ENCODE results near the gene POC1A. TPM values are rescaled to one million over a fixed set of nuclear protein-coding genes. Genes with fewer than 3 reads are reported as not detected.

The POC1A gene
- polyA plus RNA-seq, 1 of the 3 experiments (the other 2 are of a cell fraction): 11.7 TPM

DNA sequence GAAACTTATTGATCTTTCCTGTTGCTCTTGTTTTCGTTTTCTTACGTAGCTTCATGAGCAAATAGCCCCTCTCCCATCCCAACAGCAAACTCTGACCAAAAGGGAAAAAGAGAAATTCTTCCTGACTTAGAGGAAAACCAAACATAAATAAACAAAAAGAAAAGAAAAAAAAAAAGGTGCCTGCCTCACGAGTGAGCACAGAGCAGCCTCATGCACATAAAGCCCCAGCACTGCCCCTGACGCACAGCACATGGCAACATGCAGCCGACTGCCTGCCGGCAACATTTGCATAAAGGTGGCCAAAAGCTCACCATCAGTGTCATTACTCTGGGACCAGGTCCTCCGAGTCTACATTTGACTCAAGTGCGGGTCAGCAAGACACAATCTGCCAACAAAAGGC lies 6.4 kb downstream of the POC1A start:
- CTCF ChIA-PET: interaction anchor here (0.8 to 22.6 kb wide), 7 partner anchors 9 to 144 kb away, joined by 3 to 608 read pairs (median 4); no protein-coding TSS in a partner anchor
- TF ChIP-seq RAD21 (IDR thresholded peaks at IDR 0.05; ENCODE audit: low read length) (no peak), MXI1 (IDR thresholded peaks at IDR 0.05; ENCODE audit: low read depth, low read length) (no peak), RCOR1 (IDR thresholded peaks at IDR 0.05; ENCODE audit: low read length) (no peak), YY1 (IDR thresholded peaks at IDR 0.05; ENCODE audit: low read depth) (no peak)
- Histone ChIP-seq H3K36me3 (replicated peaks in 1 of 2; ENCODE audit: control insufficient read depth in 1 of 2, insufficient read depth in 2 of 2, low read length in 1 of 2) (peaks cover 4 to 28% of the 10 kb centered on the region in 2 experiments), H3K9me2 (no peaks in the 10 kb centered on the region), H3K27me3 (ENCODE audit: insufficient read depth) (no peaks in the 10 kb centered on the region), H3F3A (replicated peaks; ENCODE audit: insufficient read depth) (no peaks in the 10 kb centered on the region), H4K20me1 (ENCODE audit: insufficient read depth) (no peaks in the 10 kb centered on the region), H3K9ac (no peak overlapping the region), H3K27ac (ENCODE audit: low read depth in 2 of 2, low read length in 1 of 2) (no peak overlapping the region), H3K79me2 (ENCODE audit: insufficient read depth) (peaks cover 25% of the 10 kb centered on the region), H3K4me1 (ENCODE audit: control insufficient read depth in 1 of 2, insufficient read depth in 2 of 2, low read depth in 1 of 2, low read length in 1 of 2) (peaks cover 0 to 13% of the 10 kb centered on the region in 2 experiments; a peak in 2 of 4 replicates), H3K4me3 (ENCODE audit: low read depth in 2 of 2, low read length in 1 of 2) (no peak overlapping the region), H3K9me3 (no peaks in the 10 kb centered on the region), H2AFZ (ENCODE audit: low read depth) (no peak overlapping the region), H3K4me2 (no peak overlapping the region)
- POLR2A ChIA-PET: no interaction called here
- 93% methylated on average over 7 of the region's 8 CpGs for WGBS (ENCODE audit: low lambda C conversion rate)
- no peak for DNase-seq

DNA sequence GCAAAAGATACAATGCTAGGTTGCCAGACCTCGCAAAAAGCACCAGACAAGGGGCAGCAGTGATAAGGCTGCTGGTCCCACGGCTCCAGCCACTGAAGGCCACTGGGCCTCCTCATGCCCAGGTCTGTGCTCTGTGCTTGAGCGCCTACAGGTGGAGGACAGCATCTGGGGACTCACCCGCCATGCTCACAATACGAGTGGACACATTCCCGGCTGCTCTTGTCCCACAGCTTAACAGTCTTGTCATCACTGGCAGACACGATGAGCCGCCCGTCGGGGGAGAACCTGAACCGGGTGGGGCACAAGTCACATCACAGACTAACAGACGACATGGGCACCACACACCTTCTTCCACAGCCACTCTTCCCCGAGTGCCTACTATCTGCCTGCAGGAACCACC lies 7.4 kb downstream of the POC1A start:
- POLR2A ChIA-PET: no interaction called here

More for the DNA sequence above, 7.4 kb downstream of the POC1A start:
- TF ChIP-seq RXRA (IDR thresholded peaks at IDR 0.05; ENCODE audit: borderline replicate concordance, low read depth) (no peak), TCF12 (IDR thresholded peaks at IDR 0.05) (no peak), MXI1 (IDR thresholded peaks at IDR 0.05; ENCODE audit: low read depth, low read length) (no peak), TAF1 (IDR thresholded peaks at IDR 0.05; ENCODE audit: borderline replicate concordance, low read depth, low read length) (no peak), ELF1 (IDR thresholded peaks at IDR 0.05) (no peak), CTCF (IDR thresholded peaks at IDR 0.05) (no peak), TEAD4 (IDR thresholded peaks at IDR 0.05; ENCODE audit: borderline replicate concordance, insufficient read depth) (no peak), EP300 (IDR thresholded peaks at IDR 0.05; ENCODE audit: borderline replicate concordance in 1 of 2, low read depth in 1 of 2, low read length in 1 of 2) (no peak), NRF1 (IDR thresholded peaks at IDR 0.05; ENCODE audit: low read depth, low read length) (no peak), GABPA (IDR thresholded peaks at IDR 0.05; ENCODE audit: low read depth) (no peak), RCOR1 (IDR thresholded peaks at IDR 0.05; ENCODE audit: low read length) (no peak), FOXM1 (IDR thresholded peaks at IDR 0.05; ENCODE audit: low read depth) (no peak)
- TF ChIP-seq, protein P1, sequence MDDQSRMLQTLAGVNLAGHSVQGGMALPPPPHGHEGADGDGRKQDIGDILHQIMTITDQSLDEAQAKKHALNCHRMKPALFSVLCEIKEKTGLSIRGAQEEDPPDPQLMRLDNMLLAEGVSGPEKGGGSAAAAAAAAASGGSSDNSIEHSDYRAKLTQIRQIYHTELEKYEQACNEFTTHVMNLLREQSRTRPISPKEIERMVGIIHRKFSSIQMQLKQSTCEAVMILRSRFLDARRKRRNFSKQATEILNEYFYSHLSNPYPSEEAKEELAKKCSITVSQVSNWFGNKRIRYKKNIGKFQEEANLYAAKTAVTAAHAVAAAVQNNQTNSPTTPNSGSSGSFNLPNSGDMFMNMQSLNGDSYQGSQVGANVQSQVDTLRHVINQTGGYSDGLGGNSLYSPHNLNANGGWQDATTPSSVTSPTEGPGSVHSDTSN (IDR thresholded peaks at IDR 0.05): no peak
- TF ChIP-seq, protein P2, sequence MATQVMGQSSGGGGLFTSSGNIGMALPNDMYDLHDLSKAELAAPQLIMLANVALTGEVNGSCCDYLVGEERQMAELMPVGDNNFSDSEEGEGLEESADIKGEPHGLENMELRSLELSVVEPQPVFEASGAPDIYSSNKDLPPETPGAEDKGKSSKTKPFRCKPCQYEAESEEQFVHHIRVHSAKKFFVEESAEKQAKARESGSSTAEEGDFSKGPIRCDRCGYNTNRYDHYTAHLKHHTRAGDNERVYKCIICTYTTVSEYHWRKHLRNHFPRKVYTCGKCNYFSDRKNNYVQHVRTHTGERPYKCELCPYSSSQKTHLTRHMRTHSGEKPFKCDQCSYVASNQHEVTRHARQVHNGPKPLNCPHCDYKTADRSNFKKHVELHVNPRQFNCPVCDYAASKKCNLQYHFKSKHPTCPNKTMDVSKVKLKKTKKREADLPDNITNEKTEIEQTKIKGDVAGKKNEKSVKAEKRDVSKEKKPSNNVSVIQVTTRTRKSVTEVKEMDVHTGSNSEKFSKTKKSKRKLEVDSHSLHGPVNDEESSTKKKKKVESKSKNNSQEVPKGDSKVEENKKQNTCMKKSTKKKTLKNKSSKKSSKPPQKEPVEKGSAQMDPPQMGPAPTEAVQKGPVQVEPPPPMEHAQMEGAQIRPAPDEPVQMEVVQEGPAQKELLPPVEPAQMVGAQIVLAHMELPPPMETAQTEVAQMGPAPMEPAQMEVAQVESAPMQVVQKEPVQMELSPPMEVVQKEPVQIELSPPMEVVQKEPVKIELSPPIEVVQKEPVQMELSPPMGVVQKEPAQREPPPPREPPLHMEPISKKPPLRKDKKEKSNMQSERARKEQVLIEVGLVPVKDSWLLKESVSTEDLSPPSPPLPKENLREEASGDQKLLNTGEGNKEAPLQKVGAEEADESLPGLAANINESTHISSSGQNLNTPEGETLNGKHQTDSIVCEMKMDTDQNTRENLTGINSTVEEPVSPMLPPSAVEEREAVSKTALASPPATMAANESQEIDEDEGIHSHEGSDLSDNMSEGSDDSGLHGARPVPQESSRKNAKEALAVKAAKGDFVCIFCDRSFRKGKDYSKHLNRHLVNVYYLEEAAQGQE (IDR thresholded peaks at IDR 0.05; ENCODE audit: low read depth, low read length): no peak
- TF ChIP-seq, protein P3, sequence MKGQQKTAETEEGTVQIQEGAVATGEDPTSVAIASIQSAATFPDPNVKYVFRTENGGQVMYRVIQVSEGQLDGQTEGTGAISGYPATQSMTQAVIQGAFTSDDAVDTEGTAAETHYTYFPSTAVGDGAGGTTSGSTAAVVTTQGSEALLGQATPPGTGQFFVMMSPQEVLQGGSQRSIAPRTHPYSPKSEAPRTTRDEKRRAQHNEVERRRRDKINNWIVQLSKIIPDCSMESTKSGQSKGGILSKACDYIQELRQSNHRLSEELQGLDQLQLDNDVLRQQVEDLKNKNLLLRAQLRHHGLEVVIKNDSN (IDR thresholded peaks at IDR 0.05; ENCODE audit: borderline replicate concordance, low read depth): no peak
- Histone ChIP-seq H4K20me1 (ENCODE audit: insufficient read depth) (no peaks in the 10 kb centered on the region), H3K36me3 (replicated peaks in 1 of 2; ENCODE audit: control insufficient read depth in 1 of 2, insufficient read depth in 2 of 2, low read length in 1 of 2) (peaks cover 4 to 30% of the 10 kb centered on the region in 2 experiments), H3K27ac (ENCODE audit: low read depth in 2 of 2, low read length in 1 of 2) (no peak overlapping the region), H3K4me1 (ENCODE audit: control insufficient read depth in 1 of 2, insufficient read depth in 2 of 2, low read depth in 1 of 2, low read length in 1 of 2) (peaks cover 0 to 13% of the 10 kb centered on the region in 2 experiments; a peak in 1 of 4 replicates), H3K9ac (no peak overlapping the region), H3K9me3 (no peaks in the 10 kb centered on the region), H3K79me2 (ENCODE audit: insufficient read depth) (peaks cover 20% of the 10 kb centered on the region), H3K9me2 (no peaks in the 10 kb centered on the region), H3K4me3 (ENCODE audit: low read depth in 2 of 2, low read length in 1 of 2) (no peak overlapping the region), H3K4me2 (no peak overlapping the region), H3K27me3 (ENCODE audit: insufficient read depth) (no peaks in the 10 kb centered on the region), H2AFZ (ENCODE audit: low read depth) (no peak overlapping the region), H3F3A (replicated peaks; ENCODE audit: insufficient read depth) (no peaks in the 10 kb centered on the region)
- WGBS (ENCODE audit: low lambda C conversion rate): 95% methylated on average over 8 of the region's 13 CpGs
- CTCF ChIA-PET: interaction anchor here (1.2 to 22.6 kb wide), 3 partner anchors 12 to 143 kb away, joined by 5 to 608 read pairs (median 18); no protein-coding TSS in a partner anchor
- no peak for DNase-seq
